HFF-Myc (cell line): ENCODE data around the gene MIPEP.

Source experiments
- DNase-seq: peaks from one replicate; pipeline ENCODE4 v3.0.0-alpha.2; 2011; ENCODE audit warnings: low read depth; ENCODE audit errors: extremely low read depth
- H3K4me3 ChIP-seq: replicated peaks from 2 replicates; pipeline ENCODE4 v1.5.1; 2011; ENCODE audit warnings: low read depth, mild to moderate bottlenecking, control low read depth, low read length
- CTCF ChIP-seq: IDR thresholded peaks from 2 replicates; pipeline ENCODE4 v1.5.1; 2012; ENCODE audit warnings: mild to moderate bottlenecking, low read depth, low read length, control low read depth; ENCODE audit errors: missing control alignments

The MIPEP gene

GRCh38 chr13:23888658-23889614 lies at the start of gene MIPEP:
Gene MIPEP, minus strand, starts transcription at chr13:23889400. Its CDS starts 80 bp downstream, at chr13:23889320.
- peak; percentile 67 for TF ChIP-seq CTCF
- peak; percentile 79 for DNase-seq

GRCh38 chr13:23934520-23934919 lies 45.3 kb upstream of the MIPEP start:
- DNase-seq, result no peak
- TF ChIP-seq CTCF, result no peak
- no peak overlapping the region for H3K4me3 ChIP-seq

More at GRCh38 chr13:23888658-23889614, at the start of gene MIPEP:
- peak within 1 kb of the TSS; percentile 74 for H3K4me3 ChIP-seq

GRCh38 chr13:23928985-23929384 lies 39.8 kb upstream of the MIPEP start:
- H3K4me3 ChIP-seq, result no peak overlapping the region
- TF ChIP-seq CTCF, result no peak
- peak; percentile 49 for DNase-seq

- H3K4me3 ChIP-seq, result no peak overlapping the region
- no peak for DNase-seq
- no peak for TF ChIP-seq CTCF
These were observed 33.8 kb upstream of the MIPEP start for GRCh38 chr13:23923031-23923430.

GRCh38 chr13:23922005-23922932 lies 33.1 kb upstream of the MIPEP start:
- DNase-seq, result no peak
- TF ChIP-seq CTCF, result no peak
- no peak overlapping the region for H3K4me3 ChIP-seq

GRCh38 chr13:23921451-23921888 lies 32.3 kb upstream of the MIPEP start:
- TF ChIP-seq CTCF, result peak; percentile 61
- no peak for DNase-seq
- H3K4me3 ChIP-seq, result no peak overlapping the region
